Activated CD4-positive, alpha-beta T cell treated with anti-CD3 and anti-CD28 coated beads, Interleukin-2, amount 50 U/mL, for 1 hour (primary cell): ENCODE data around the gene COL2A1.

Experiments
- DNase-seq: peaks from one replicate; pipeline ENCODE4 v3.0.0-alpha.2; 2020

COL2A1 gene

GRCh38 chr12:47942614-47943225 lies 61.6 kb downstream of the COL2A1 start:
- DNase-seq: no peak

DNA sequence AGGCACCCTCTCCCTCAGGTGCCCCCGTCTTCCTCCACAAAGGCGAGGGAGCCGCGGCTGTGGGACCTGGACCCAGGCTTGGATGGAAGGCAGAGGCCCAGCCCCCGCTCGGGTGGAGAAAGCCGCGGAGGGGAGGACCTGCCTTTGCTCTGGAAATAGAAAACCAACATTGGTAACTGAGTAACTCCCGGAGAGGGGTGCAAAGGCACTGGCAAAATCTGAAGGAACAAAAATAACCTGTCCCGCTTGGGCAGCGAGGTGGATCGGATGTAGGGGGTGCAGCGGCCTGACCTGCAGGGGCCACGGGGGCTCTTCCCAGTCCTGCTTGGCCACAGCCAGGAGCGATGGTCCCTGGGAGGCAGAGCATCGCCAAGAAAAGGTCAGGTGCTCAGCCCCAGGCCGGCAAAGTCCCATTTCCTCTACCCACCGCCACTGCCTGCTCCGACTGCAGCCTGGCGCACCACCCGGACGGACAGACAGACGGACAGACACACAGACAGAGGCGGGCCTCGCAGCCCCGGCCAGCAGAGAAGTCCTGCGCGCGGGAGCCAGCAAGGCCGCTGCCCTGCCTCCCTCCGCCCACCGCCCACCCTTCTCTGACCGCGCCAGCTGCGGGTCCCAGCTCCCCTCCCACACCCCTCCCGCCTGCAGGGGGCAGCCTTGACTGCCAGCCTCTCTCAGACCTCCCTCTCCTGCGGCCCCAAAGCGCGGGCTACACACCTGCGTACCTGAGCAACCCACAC lies 62.2 kb downstream of the COL2A1 start:
- peak; percentile 50 for DNase-seq

- DNase-seq: no peak
Observed at GRCh38 chr12:47941475-47941780, 62.8 kb downstream of the COL2A1 start.

GRCh38 chr12:47940773-47941474 lies 63.4 kb downstream of the COL2A1 start:
- no peak for DNase-seq

DNA sequence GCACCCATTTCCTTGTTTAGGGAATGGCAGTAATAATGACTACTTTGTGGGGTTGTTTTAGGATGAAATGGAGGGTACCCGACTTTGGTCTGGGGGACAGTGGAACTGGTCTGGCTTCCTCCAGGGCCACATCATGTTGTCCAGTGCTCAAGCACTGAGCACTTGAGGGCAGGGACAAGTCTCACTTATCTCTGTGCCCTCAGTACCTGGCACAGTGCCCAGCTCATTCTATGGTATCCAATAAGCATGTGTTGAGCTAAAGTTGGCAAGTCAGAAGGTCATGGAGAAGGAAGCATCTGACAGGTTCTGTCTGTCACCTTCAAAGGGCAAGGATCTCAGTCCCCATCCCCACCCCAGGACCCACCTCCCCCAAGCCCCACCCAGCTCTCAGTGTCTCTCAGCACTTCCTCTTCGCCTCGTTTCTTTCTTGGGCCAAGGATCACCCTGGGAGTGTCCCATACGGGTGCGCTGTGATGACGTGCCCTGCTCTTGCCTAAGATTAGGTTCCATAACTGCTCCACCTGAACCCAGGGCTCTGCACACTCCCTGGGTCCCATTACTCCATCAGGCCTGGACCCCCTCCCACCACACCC lies 65.2 kb downstream of the COL2A1 start:
- no peak for DNase-seq

- no peak for DNase-seq
Observed at GRCh38 chr12:47938594-47938993, 65.7 kb downstream of the COL2A1 start.

GRCh38 chr12:47938093-47938492 lies 66.2 kb downstream of the COL2A1 start:
- DNase-seq: no peak

- no peak for DNase-seq
Observed at GRCh38 chr12:47935184-47935583, 69.1 kb downstream of the COL2A1 start.

- no peak for DNase-seq
Observed at GRCh38 chr12:47931187-47931586, 73.1 kb downstream of the COL2A1 start.

DNA sequence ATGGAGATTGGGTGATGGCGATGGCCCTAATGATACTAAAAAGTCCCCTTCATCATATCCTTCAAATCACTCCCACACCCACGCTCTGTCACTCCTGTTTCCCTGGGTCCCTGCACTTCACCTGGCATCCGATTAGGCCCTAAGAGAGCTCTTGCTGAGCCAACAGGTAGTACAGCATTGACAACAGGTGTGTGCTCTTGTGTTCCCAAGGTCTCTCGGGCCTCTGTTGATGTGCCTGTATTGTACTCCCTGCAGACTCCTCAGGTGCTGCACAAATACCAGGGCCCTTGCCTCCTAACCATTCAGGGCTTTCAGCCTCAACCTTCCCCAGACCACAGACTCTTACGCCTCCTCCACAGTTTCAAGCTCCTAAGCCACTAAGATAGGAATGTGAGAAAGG lies 73.6 kb downstream of the COL2A1 start:
- DNase-seq: no peak

DNA sequence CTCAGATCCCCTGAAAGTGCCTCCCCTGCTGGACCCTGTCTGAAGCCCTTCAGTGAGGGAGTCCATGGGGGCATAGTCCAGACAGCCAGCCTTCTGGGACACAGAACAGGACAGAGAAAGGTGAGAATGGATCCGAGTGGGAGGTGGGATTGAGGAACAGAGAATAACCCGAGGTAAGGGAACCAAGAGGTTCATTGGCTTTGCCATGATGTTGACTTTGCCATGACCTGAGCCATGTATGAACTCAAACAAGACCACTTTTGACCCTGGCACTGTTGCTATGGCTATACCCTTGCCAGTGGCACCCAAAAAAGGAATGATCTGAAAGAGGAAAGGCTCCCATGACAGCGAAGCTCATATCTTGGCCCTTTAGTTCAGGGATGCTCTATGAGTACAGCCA lies 76.9 kb downstream of the COL2A1 start:
- DNase-seq: no peak
